NCI-H1436 (cell line): ENCODE data around the gene AKAP5.

Source experiments
- DNase-seq: peaks from one replicate; lab custom pipeline; 2025; lab: John Stamatoyannopoulos, UW

Gene AKAP5

GRCh38 chr14:64465191-64465822 is at the start of gene AKAP5:
Gene AKAP5 (plus strand): TSS chr14:64465499. CDS start chr14:64468395, 2,896 bp downstream.
- peak; percentile 84 for DNase-seq

- DNase-seq: no peak
Observed at GRCh38 chr14:64416348-64416932, 48.9 kb upstream of the AKAP5 start.

GRCh38 chr14:64417055-64417770 is 48.1 kb upstream of the AKAP5 start:
- DNase-seq: no peak

GRCh38 chr14:64417771-64418125 is 47.6 kb upstream of the AKAP5 start:
- no peak for DNase-seq

- DNase-seq: no peak
Observed at GRCh38 chr14:64419003-64419402, 46.3 kb upstream of the AKAP5 start.

- no peak for DNase-seq
Observed at GRCh38 chr14:64421166-64421565, 44.1 kb upstream of the AKAP5 start.

GRCh38 chr14:64422005-64422404 is 43.3 kb upstream of the AKAP5 start:
- no peak for DNase-seq

- DNase-seq: no peak
Observed at GRCh38 chr14:64422756-64423155, 42.5 kb upstream of the AKAP5 start.

GRCh38 chr14:64423987-64424386 is 41.3 kb upstream of the AKAP5 start:
- no peak for DNase-seq

GRCh38 chr14:64434528-64434927 is 30.8 kb upstream of the AKAP5 start:
- DNase-seq: no peak

- DNase-seq: no peak
Observed at GRCh38 chr14:64438181-64438841, 27.0 kb upstream of the AKAP5 start.

- DNase-seq: no peak
Observed at GRCh38 chr14:64439141-64439540, 26.2 kb upstream of the AKAP5 start.

GRCh38 chr14:64440494-64440893 is 24.8 kb upstream of the AKAP5 start:
- no peak for DNase-seq

- no peak for DNase-seq
Observed at GRCh38 chr14:64442300-64442988, 22.9 kb upstream of the AKAP5 start.

- DNase-seq: no peak
Observed at GRCh38 chr14:64444140-64444539, 21.2 kb upstream of the AKAP5 start.

- DNase-seq: no peak
Observed at GRCh38 chr14:64444984-64445845, 20.1 kb upstream of the AKAP5 start.

- no peak for DNase-seq
Observed at GRCh38 chr14:64447876-64448670, 17.2 kb upstream of the AKAP5 start.

GRCh38 chr14:64450255-64450654 is 15.0 kb upstream of the AKAP5 start:
- no peak for DNase-seq

GRCh38 chr14:64454671-64455070 is 10.6 kb upstream of the AKAP5 start:
- no peak for DNase-seq

- DNase-seq: no peak
Observed at GRCh38 chr14:64459405-64460136, 5.7 kb upstream of the AKAP5 start.
